Stomach smooth muscle (tissue), 2 donors: ENCODE results near the gene TSPAN16.
"Not testable (repeated sequence)": the region's sequence is repeated elsewhere in the genome, so short reads cannot be mapped to it uniquely, and the experiment has no call there.

Experiments
- H3K27ac ChIP-seq: one replicate; pipeline ENCODE4 v1.7.0; 2013; ENCODE audit warnings: mild to moderate bottlenecking, low read length, inconsistent platforms
- H3K27me3 ChIP-seq, 2 donors: one replicate each; pipeline ENCODE4 v1.7.0; 2013; ENCODE audit warnings: low read length in 2 of 2; ENCODE audit not compliant: insufficient read depth in 2 of 2, control insufficient read depth in 1 of 2
- H3K36me3 ChIP-seq, 2 donors: one replicate each; pipeline ENCODE4 v1.7.0; 2013; ENCODE audit warnings: low read length in 2 of 2; ENCODE audit not compliant: control insufficient read depth in 2 of 2, insufficient read depth in 2 of 2
- H3K4me1 ChIP-seq: one replicate; pipeline ENCODE4 v1.7.0; 2013; ENCODE audit warnings: low read length; ENCODE audit not compliant: control insufficient read depth, insufficient read depth
- H3K4me3 ChIP-seq, 2 donors: one replicate each; pipeline ENCODE4 v1.7.0; 2013; ENCODE audit warnings: low read length in 2 of 2
- H3K9ac ChIP-seq, 2 donors: one replicate each; pipeline ENCODE4 v1.7.0; 2013; ENCODE audit warnings: low read length in 2 of 2, mild to moderate bottlenecking in 1 of 2
- H3K9me3 ChIP-seq, 2 donors: one replicate each; pipeline ENCODE4 v1.7.0; 2013; ENCODE audit warnings: low read length in 2 of 2; ENCODE audit not compliant: control insufficient read depth in 2 of 2
- donor health status: healthy.
- donor health status: Pancreatic carcinoma.

Gene TSPAN16

DNA sequence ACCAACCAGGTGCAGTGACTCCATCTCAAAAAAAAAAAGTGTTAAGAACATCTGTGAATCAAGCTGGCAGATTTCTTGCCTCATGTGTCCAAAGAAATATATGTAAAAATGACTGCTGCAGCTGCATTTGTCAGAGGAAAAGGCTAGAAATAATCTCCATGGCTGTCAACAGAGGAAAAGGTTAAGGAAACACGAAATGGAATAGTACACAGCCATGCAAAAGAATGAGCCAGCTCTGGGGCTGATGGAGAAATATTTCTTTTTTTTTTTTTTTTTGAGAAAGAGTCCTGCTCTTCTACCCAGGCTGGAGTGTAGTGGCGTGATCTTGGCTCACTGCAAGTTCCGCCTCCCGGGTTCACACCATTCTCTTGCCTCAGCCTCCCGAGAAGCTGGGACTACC, 36.9 kb downstream of the TSPAN16 start:
- Histone ChIP-seq H3K36me3 (peaks cover 18 to 34% of the 10 kb centered on the region in 2 donors), H3K9ac (no peak overlapping the region), H3K9me3 (no peaks in the 10 kb centered on the region), H3K4me1 (no peaks in the 10 kb centered on the region), H3K27ac (no peak overlapping the region), H3K27me3 (no peaks in the 10 kb centered on the region), H3K4me3 (no peak overlapping the region)

DNA sequence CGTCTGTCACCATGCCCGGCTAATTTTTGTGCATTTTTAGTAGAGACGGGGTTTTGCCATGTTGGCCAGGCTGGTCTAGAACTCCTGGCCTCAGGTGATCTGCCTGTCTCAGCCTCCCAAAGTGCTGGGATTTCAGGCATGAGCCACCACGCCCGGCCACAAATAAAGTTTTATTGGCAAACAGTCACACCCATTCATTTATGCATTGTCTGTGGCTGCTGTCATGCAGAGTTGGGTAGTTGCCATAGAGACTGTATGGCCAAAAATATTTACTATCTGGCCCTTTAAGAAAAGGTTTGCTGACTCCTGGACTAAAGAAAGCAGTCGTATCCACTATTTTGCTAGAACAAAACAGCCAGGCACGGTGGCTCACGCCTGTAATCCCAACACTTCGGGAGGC, 37.9 kb downstream of the TSPAN16 start:
- H3K36me3 ChIP-seq = peaks cover 18 to 34% of the 10 kb centered on the region in 2 donors
- H3K9me3 ChIP-seq = not testable (repeated sequence)

GRCh38 chr19:11335449-11336146, 39.6 kb downstream of the TSPAN16 start:
- Histone ChIP-seq H3K9me3 (no peaks in the 10 kb centered on the region), H3K4me3 (no peak overlapping the region), H3K27ac (no peak overlapping the region), H3K27me3 (no peaks in the 10 kb centered on the region), H3K9ac (no peak overlapping the region), H3K4me1 (peaks cover 14% of the 10 kb centered on the region), H3K36me3 (peaks cover 18 to 28% of the 10 kb centered on the region in 2 donors)

More for the DNA sequence above, 37.9 kb downstream of the TSPAN16 start:
- H3K4me1 ChIP-seq, H3K27ac ChIP-seq, H3K4me3 ChIP-seq, H3K27me3 ChIP-seq, H3K9ac ChIP-seq: not testable (repeated sequence)

GRCh38 chr19:11337080-11337479, 41.1 kb downstream of the TSPAN16 start:
- H3K27me3 ChIP-seq = no peaks in the 10 kb centered on the region
- H3K9me3 ChIP-seq = no peaks in the 10 kb centered on the region
- H3K36me3 ChIP-seq = peaks cover 18 to 33% of the 10 kb centered on the region in 2 donors
- no peak overlapping the region for H3K9ac ChIP-seq
- H3K27ac ChIP-seq = no peak overlapping the region
- H3K4me1 ChIP-seq = peaks cover 14% of the 10 kb centered on the region
- H3K4me3 ChIP-seq = no peak overlapping the region

GRCh38 chr19:11338121-11338520, 42.2 kb downstream of the TSPAN16 start:
- no peak overlapping the region for H3K9ac ChIP-seq
- H3K27ac ChIP-seq = peak overlapping the region; percentile 58
- H3K9me3 ChIP-seq = no peaks in the 10 kb centered on the region
- peak overlapping the region; percentile 35 to 80 for H3K4me3 ChIP-seq
- H3K4me1 ChIP-seq = peaks cover 14% of the 10 kb centered on the region
- peaks cover 18 to 38% of the 10 kb centered on the region in 2 donors for H3K36me3 ChIP-seq
- no peaks in the 10 kb centered on the region for H3K27me3 ChIP-seq

DNA sequence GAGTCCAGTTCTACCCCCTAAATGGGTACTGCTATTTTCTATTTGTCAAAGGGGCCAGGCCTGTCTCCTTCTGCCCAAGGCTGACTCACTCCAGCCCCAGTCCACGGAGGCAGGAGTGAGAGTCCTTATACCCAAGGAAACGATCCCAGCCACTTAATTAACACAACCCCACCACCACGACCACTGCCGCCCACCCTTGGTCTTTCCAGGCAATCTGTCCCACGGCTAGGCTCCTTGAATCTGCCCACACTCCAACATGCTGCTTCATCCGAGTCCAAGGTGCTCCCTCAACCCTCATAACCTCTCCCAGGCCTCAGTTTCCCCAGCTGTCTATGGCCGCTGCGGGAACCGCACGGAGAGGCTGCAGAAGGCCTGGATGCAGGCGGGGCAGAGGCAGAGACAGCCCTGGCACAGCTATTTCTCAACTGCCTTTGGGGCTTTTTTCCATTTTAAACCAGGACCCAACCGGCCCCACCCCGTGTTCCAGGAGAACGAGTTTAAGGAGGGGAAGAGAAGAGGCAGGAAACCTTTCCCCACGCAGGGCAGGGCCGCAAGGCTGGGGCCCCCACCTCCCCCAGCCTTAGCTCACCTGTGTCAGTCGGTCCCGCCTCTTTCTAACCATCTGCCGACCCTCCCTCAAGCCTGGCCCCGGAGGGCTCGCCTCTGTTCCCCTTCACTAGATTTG, 42.8 kb downstream of the TSPAN16 start:
- peak overlapping the region; percentile 58 for H3K27ac ChIP-seq
- H3K36me3 ChIP-seq = peaks cover 17 to 36% of the 10 kb centered on the region in 2 donors
- H3K27me3 ChIP-seq = no peaks in the 10 kb centered on the region
- peak overlapping the region; percentile 35 to 80 for H3K4me3 ChIP-seq
- peaks cover 15% of the 10 kb centered on the region for H3K4me1 ChIP-seq
- no peaks in the 10 kb centered on the region for H3K9me3 ChIP-seq
- H3K9ac ChIP-seq = peak overlapping the region; percentile 63 to 68

GRCh38 chr19:11339254-11340098, 43.5 kb downstream of the TSPAN16 start, which contains the start of gene RAB3D:
Gene RAB3D (minus strand): TSS chr19:11339657. CDS start chr19:11337399, 2,258 bp downstream.
- Histone ChIP-seq H3K36me3 (peaks cover 12 to 29% of the 10 kb centered on the region in 2 donors), H3K27me3 (no peaks in the 10 kb centered on the region), H3K4me3 (peak within 1 kb of the TSS; percentile 35 to 80), H3K27ac (peak within 1 kb of the TSS; percentile 58), H3K4me1 (peaks cover 23% of the 10 kb centered on the region), H3K9me3 (no peaks in the 10 kb centered on the region), H3K9ac (peak within 1 kb of the TSS; percentile 63 to 72)

DNA sequence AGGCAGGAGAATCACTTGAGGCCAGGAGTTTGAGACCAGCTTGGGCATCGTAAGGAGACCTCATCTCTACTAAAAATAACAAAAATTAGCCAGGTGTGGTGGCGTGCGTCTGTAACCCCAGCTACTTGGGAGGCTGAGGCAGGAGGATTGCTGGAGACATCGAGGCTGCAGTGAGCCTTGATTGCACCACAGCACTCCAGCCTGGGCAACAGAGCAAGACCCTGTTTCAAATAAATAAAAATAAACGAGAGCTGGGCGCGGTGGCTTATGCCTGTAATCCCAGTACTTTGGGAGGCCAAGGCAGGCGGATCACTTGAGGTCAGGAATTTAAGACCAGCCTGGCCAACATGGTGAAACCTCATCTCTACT, 44.1 kb downstream of the TSPAN16 start:
- peak overlapping the region in 1 of 2 donors; percentile 72 for H3K9ac ChIP-seq
- peaks cover 9 to 26% of the 10 kb centered on the region in 2 donors for H3K36me3 ChIP-seq
- not testable (repeated sequence) for H3K27me3 ChIP-seq, H3K9me3 ChIP-seq
- peak overlapping the region; percentile 58 for H3K27ac ChIP-seq
- H3K4me1 ChIP-seq = peaks cover 27% of the 10 kb centered on the region
- H3K4me3 ChIP-seq = peak overlapping the region; percentile 35 to 80

GRCh38 chr19:11342429-11342828, 46.5 kb downstream of the TSPAN16 start:
- Histone ChIP-seq H3K9me3 (no peaks in the 10 kb centered on the region), H3K4me3 (no peak overlapping the region), H3K27me3 (no peaks in the 10 kb centered on the region), H3K4me1 (peaks cover 44% of the 10 kb centered on the region), H3K9ac (no peak overlapping the region), H3K36me3 (peaks cover 0 to 12% of the 10 kb centered on the region in 2 donors), H3K27ac (no peak overlapping the region)

DNA sequence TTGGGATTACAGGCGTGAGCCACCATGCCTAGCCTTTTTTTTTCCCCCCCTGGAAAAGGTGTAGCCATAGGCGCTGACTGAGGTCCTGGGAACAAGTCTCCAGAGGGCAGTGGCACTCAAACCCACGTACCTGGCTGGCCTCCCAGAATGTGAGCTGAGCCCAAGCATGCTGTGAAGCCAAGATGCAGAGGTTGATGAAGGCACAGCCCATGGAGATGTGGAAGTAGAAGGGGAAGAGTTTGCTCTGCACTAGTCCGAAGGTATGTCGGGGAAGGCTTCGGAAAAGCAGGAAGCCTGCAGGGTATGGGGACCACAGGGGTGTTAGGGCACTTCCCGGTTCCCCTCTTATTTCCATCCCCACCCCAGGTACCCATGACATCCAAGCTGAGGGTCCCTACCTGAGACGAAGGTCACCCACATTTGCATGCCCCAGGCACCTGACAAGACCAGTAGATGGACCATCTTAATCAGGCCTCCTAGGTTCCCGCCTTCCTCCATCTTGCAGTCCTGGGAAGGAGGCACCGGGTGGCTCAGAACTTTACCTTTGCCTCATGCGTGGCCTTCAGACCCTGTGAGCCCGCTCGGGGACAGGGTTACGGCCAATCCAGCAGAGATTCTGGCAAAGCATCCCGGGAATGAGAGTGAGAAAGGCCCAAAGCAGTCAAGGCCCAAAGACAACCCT, 49.3 kb downstream of the TSPAN16 start:
- Histone ChIP-seq H3K9ac (peak overlapping the region; percentile 91 to 93), H3K4me3 (peak overlapping the region; percentile 87 to 93), H3K9me3 (peaks cover 0 to 7% of the 10 kb centered on the region in 2 donors), H3K27ac (peak overlapping the region; percentile 87), H3K4me1 (peaks cover 30% of the 10 kb centered on the region), H3K27me3 (no peaks in the 10 kb centered on the region), H3K36me3 (peaks cover 2 to 12% of the 10 kb centered on the region in 2 donors)
